HG03066 (cell line): ENCODE measurements around the gene PSME2.

Experiments used
- ATAC-seq: cut with Tn5 transposase; IDR thresholded peaks from one replicate; pipeline ENCODE4 v1.9.1; 2021; ENCODE audit warnings: low read depth; ENCODE audit not compliant: unreplicated experiment

Gene PSME2

GRCh38 chr14:24179961-24180796, 33.8 kb upstream of the PSME2 start:
- no peak for ATAC-seq

- ATAC-seq: no peak
These were observed 33.0 kb upstream of the PSME2 start for GRCh38 chr14:24179294-24179960.

DNA sequence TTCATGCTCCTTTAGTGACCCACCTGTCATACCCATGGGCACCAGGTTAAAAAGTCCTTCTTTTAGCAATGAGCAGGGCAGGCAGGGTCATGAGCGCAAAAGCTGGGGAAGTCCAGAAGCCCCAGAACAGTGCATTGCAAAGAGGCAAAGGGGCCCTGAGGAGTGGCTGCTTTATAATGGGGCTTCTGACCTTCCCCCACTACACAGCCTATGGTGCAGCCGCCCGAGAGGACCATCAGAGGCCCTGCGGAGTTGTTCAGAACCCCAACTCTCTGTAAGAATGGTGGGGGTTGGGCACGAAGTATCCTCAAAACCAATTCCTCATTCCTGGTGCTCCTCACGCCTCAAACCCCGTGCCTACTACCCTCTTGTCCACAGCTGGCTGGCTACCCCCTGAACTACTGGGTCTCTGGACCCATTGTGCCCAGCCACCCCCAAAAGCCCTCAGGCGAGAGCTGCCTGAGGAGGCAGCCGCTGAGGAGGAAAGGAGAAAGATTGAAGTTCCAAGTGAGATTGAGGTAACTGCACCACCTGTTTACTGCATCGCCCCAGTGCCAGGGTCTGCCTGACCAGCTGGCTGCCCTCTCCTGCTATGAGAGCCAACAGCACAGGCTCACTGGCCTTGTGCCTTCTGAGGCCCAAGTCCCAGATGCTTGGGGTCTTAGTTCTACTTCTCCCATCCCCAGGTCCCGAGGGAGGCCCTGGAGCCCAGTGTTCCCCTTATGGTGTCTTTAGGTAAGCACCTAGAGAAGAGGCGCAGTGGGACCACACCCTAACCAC, 32.2 kb upstream of the PSME2 start:
- ATAC-seq: no peak

DNA sequence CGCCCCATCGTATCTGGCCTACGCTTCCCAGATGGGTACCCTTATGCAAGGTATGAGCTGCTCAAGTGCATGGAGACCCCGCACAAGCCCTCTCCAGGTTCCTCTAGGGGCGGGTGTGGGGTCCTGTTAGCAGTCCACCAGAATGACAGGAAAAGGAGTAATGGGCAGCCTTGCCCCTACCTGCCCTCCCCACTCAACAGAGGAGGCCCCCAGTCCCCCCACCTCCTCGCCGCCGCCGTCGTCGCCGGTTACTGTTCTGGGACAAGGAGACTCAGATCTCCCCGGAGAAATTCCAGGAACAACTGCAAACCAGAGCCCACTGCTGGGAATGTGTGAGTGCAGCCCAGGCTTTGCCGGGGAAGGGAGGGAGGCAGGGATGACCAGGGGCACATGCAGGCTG, 31.5 kb upstream of the PSME2 start:
- ATAC-seq: no peak

DNA sequence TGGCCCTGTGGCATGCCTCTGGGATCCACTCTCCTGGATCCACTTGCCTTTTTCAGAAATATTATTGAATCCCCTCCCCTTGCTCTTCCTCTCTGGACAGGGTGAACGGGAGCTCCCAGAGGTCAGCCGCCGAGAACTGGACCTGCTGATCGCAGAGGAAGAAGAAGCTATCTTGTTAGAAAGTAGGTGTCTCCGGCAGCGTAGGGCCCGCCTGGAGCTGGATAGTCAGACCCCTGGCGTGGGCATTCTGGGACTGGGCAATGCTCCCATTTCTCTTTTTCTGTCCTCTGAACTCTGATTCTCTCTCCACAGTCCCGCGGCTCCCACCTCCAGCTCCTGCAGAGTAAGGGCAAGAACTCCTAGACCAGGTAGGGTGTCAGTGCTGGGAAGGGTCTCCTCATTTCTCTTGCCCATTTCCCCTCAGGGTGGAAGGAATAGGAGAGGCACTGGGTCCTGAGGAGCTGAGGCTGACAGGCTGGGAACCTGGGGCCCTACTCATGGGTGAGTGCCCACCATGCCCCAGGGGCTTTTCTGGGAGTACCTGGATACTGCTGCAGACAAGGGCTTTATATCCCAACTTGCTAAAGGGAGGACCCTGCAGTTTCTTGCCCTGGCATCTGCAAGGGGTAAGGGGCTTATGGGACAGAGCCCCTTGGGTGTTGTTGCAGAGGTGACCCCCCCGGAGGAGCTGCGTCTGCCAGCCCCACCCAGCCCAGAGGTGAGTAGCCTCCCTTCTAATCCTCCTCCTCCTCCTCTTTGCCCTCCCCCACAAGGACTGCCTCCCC, 30.8 kb upstream of the PSME2 start:
- ATAC-seq: no peak

DNA sequence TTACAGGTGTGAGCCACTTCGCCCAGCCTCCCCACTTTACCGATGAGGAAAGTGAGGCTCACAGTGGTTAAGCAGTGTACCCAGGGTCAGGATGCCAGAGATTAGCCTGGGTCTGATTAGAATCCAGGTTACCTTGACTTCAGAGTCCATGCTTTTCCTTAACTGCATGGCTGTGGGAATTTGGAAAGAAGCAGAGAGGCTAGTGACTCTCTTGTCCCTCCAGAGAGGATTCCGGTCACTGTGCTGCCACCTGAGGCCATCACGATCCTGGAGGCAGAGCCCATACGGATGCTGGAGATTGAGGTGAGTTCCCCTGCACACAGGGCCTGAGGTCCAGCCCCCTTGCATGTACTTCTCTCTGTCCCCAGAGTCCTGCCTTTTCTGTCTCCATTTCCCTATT, 30.2 kb upstream of the PSME2 start:
- no peak for ATAC-seq

DNA sequence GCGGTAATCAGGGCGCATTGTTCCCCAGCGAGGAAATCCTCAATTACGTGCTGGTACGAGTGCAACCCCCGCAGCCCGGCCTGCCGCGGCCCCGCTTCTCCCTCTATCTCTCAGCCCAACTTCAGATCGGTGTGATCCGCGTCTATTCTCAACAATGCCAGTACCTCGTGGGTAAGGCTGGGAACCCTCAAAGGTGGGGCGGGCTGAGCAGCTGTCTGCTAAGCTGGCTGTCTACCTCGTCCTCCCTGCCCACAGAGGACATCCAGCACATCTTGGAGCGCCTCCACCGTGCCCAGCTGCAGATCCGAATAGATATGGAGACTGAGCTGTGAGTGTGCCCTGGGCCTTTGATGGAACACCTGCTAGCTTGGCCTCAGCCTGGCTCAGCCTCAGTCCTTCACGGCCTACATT, 26.5 kb upstream of the PSME2 start:
- no peak for ATAC-seq

DNA sequence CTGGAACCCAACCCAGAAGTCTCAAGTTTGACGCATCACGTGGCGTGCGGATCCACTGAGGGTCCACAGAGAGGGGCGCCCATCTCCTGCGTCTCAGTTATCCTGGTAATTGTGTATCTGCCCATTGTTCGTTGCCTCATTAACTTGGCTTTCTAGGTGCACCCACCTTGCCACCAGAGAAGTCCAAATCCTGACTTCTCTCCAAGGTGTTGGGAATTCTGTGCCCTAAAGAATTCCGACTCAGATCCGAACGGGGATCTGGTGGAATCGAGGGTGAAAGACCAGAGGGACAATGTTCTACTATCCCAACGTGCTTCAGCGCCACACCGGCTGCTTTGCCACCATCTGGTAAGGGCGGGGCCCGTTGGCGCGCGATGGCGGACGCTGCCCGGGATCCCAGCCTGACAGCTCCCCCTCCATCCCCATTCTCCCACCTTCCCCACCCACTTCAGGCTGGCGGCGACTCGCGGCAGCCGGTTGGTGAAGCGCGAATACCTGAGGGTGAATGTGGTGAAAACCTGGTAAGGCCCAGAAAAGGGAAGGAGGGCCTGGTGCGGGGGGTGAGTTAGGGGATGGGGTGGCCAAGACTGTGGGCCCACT, 26.0 kb upstream of the PSME2 start:
- no peak for ATAC-seq

DNA sequence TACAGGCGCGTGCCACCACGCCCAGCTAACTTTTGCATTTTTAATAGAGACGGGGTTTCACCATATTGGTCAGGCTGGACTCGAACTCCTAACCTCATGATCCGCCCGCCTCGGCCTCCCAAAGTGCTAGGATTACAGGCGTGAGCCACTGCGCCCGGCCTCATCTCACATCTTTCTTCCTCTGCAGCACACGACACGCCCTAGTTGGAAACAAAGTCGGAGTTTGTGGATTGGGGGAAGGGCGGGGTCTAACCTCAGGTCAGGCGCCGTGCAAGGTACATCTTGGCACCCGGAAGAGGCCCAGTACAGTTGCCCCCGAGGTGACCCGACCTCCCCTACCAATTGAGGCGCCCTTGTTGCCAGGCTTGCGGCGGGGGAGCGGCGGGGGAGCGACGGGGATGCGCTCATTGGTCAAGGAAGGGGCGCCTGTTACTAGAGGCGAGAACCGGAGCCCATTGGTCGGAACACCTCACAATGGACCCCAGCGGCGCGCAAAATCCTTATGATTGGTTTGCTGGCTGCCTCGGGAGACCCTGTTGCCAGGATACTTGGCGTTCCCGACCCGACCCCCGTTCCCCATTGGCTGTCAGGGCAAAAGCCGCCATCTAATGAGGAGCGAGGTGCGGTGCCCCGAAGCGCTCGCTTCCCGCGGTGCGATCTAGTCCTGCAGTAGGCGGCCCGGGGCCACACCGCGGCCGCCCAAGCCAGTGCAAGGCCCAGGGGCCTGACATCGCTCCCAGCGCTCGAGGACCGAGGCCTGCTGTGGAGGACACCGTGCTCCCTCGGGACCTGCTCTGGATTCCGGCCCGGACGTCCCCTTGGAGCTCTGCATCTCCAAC, 25.2 kb upstream of the PSME2 start, which contains the start of gene REC8:
TSS of gene REC8 (plus strand) at position 659 of the 839 bp plus-strand sequence. CDS start 473 bp downstream, outside the sequence.
- peak; percentile 88 for ATAC-seq

GRCh38 chr14:24167469-24168114, 21.2 kb upstream of the PSME2 start:
- no peak for ATAC-seq

DNA sequence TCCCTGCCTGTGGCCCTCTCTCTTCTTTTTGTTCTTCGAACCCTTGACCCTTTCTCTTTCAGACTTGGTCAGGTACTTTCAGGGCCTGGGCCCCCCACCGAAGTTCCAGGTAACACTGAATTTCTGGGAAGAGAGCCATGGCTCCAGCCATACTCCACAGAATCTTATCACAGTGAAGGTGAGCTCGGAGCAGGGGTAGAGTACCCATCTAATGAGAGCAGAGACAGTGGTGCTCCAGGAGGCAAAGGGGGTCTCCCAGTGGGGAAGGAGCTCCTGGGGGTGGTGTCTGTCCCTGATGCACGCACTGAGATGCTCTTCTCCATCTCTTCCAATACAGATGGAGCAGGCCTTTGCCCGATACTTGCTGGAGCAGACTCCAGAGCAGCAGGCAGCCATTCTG, 19.4 kb upstream of the PSME2 start:
- no peak for ATAC-seq

- no peak for ATAC-seq
These were observed 18.1 kb upstream of the PSME2 start for GRCh38 chr14:24164518-24164991.

DNA sequence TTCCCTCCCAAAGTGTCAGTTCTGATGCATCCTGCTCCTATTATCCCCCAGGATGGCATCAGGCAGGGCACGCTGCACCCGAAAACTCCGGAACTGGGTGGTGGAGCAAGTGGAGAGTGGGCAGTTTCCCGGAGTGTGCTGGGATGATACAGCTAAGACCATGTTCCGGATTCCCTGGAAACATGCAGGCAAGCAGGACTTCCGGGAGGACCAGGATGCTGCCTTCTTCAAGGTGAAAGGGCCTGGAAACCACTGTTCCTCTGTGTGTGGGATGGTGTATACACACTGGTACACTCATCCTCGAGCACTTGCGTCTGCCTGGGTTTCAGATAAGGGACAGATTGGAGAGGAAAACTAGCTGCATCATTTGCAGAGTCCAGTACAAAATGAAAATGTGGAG, 15.7 kb upstream of the PSME2 start:
- ATAC-seq: no peak

- peak; percentile 82 for ATAC-seq
These were observed 14.7 kb upstream of the PSME2 start, which contains the start of gene IRF9 for GRCh38 chr14:24160850-24161804. Gene IRF9 (plus strand): TSS chr14:24161265. CDS start chr14:24162145, 880 bp downstream.

DNA sequence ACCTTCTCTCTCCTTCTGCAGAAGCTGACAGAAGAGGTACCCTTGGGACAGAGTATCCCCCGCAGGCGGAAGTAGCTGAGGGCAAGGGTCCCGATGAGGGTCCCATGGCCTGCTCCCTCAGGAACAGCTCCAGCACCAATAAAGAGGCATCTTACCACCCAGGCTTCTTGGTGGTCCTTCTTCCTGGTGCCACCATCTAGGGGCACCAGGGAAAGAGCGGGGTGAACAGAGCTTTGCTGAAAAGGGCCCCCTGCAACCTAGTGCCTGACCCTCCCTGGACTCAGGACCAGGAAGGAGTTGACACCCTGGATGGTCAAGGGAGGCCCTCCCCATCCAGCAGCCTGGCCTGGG, 14.1 kb upstream of the PSME2 start:
- no peak for ATAC-seq

GRCh38 chr14:24159777-24160498, 13.5 kb upstream of the PSME2 start:
- no peak for ATAC-seq

GRCh38 chr14:24157331-24157730, 10.9 kb upstream of the PSME2 start:
- ATAC-seq: no peak
